Measurements from ENCODE around the gene COX5A.

GRCh38 chr15:74872702-74873035, 65.2 kb downstream of the COX5A start:
- TF ChIP-seq CTCF (IDR thresholded peaks at IDR 0.05) (no peak), POLR2A (IDR thresholded peaks at IDR 0.05) (no peak), EP300 (IDR thresholded peaks at IDR 0.05) (no peak)
